Activated CD8-positive, alpha-beta memory T cell treated with anti-CD3 and anti-CD28 coated beads for 1 hour (primary cell): ENCODE measurements around the gene PAX2.
"Not testable (repeated sequence)": the region's sequence is repeated elsewhere in the genome, so short reads cannot be mapped to it uniquely, and the experiment has no call there.

Source experiments
- DNase-seq, 2 donors: peaks; one replicate each; pipeline ENCODE4 v3.0.0-alpha.2; 2020; ENCODE audit warnings: low read depth in 1 of 2; ENCODE audit errors: extremely low read depth in 1 of 2

PAX2 gene

GRCh38 chr10:100744987-100745881, at the start of gene PAX2:
Gene PAX2 (plus strand): TSS chr10:100745582. CDS start chr10:100746261, 679 bp downstream.
- no peak for DNase-seq

- no peak for DNase-seq
These were observed 48.9 kb upstream of the PAX2 start for GRCh38 chr10:100696477-100696901.

GRCh38 chr10:100697070-100697469, 48.3 kb upstream of the PAX2 start:
- no peak for DNase-seq

GRCh38 chr10:100697631-100698030, 47.8 kb upstream of the PAX2 start:
- DNase-seq, result no peak

GRCh38 chr10:100701704-100702103, 43.7 kb upstream of the PAX2 start:
- DNase-seq, result not testable (repeated sequence)

GRCh38 chr10:100705139-100705538, 40.2 kb upstream of the PAX2 start:
- no peak for DNase-seq

- DNase-seq, result no peak
These were observed 38.0 kb upstream of the PAX2 start for GRCh38 chr10:100707261-100707848.

GRCh38 chr10:100709146-100710082, 36.0 kb upstream of the PAX2 start:
- no peak for DNase-seq

GRCh38 chr10:100710151-100710871, 35.1 kb upstream of the PAX2 start:
- DNase-seq, result no peak

- no peak for DNase-seq
These were observed 32.1 kb upstream of the PAX2 start for GRCh38 chr10:100713049-100713858.

- DNase-seq, result no peak
These were observed 31.4 kb upstream of the PAX2 start for GRCh38 chr10:100713859-100714565.

- no peak for DNase-seq
These were observed 30.8 kb upstream of the PAX2 start for GRCh38 chr10:100714566-100714950.

- no peak for DNase-seq
These were observed 30.3 kb upstream of the PAX2 start for GRCh38 chr10:100715101-100715444.

GRCh38 chr10:100715445-100716385, 29.7 kb upstream of the PAX2 start:
- DNase-seq, result no peak

- DNase-seq, result no peak
These were observed 28.2 kb upstream of the PAX2 start for GRCh38 chr10:100717166-100717565.

GRCh38 chr10:100718197-100718742, 27.1 kb upstream of the PAX2 start:
- DNase-seq, result no peak

- no peak for DNase-seq
These were observed 22.2 kb upstream of the PAX2 start for GRCh38 chr10:100723180-100723579.
